Astrocyte (in vitro differentiated cells and primary cell): ENCODE measurements around the gene APOB.

Experiments
- EZH2 ChIP-seq: IDR thresholded peaks from 2 replicates; pipeline ENCODE4 v1.6.1; 2012; ENCODE audit warnings: mild to moderate bottlenecking, low read length, inconsistent platforms; ENCODE audit not compliant: insufficient read depth
- TF ChIP-seq, protein P1 (sequence below): IDR thresholded peaks from 2 replicates; pipeline ENCODE4 v1.5.1; 2011; ENCODE audit warnings: low read depth, mild to moderate bottlenecking, inconsistent platforms, low read length, moderate library complexity; ENCODE audit not compliant: insufficient read depth

DNA sequence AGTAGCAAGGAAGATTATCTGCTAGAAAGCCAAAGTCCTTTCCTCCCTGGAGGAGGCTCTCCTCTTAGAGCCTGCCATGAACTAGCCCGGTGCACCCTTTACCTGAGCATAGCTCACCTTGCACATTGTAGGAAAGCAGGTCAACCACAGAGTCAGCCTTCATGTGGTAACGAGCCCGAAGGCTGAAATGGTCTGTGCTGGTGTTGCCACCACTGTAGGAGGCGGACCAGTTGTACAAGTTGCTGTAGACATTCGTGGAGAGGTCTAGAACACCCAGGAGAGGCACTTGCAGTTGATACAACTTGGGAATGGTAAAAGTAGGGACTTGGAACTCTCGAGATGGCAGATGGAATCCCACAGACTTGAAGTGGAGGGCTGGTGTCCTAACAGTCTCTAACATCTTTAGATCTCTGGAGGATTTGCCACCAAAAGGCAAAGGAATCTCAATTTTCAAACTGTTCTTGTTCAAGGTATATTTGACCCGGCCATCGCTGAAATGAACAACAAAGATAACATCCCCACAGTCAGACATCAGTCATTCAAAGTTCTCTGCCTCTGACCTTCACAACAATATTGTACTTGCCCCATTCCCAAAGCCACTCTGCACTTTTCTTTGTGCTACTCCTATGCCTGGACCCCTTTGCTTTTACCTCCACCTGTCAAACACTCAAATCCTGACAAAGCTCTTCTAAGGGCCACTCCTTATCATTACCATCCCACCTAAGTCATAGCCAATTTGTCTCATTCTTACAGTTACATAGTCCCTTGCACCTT, 30.6 kb downstream of the APOB start:
- TF ChIP-seq, protein P1, sequence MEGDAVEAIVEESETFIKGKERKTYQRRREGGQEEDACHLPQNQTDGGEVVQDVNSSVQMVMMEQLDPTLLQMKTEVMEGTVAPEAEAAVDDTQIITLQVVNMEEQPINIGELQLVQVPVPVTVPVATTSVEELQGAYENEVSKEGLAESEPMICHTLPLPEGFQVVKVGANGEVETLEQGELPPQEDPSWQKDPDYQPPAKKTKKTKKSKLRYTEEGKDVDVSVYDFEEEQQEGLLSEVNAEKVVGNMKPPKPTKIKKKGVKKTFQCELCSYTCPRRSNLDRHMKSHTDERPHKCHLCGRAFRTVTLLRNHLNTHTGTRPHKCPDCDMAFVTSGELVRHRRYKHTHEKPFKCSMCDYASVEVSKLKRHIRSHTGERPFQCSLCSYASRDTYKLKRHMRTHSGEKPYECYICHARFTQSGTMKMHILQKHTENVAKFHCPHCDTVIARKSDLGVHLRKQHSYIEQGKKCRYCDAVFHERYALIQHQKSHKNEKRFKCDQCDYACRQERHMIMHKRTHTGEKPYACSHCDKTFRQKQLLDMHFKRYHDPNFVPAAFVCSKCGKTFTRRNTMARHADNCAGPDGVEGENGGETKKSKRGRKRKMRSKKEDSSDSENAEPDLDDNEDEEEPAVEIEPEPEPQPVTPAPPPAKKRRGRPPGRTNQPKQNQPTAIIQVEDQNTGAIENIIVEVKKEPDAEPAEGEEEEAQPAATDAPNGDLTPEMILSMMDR: no peak
- no peak for TF ChIP-seq EZH2
